ENCODE results near the gene SLC5A9. TPM values are rescaled to one million over a fixed set of nuclear protein-coding genes. Genes with fewer than 3 reads are reported as not detected.

The SLC5A9 gene
- total RNA-seq, 1 experiment from 2014 or later, result not detected

DNA sequence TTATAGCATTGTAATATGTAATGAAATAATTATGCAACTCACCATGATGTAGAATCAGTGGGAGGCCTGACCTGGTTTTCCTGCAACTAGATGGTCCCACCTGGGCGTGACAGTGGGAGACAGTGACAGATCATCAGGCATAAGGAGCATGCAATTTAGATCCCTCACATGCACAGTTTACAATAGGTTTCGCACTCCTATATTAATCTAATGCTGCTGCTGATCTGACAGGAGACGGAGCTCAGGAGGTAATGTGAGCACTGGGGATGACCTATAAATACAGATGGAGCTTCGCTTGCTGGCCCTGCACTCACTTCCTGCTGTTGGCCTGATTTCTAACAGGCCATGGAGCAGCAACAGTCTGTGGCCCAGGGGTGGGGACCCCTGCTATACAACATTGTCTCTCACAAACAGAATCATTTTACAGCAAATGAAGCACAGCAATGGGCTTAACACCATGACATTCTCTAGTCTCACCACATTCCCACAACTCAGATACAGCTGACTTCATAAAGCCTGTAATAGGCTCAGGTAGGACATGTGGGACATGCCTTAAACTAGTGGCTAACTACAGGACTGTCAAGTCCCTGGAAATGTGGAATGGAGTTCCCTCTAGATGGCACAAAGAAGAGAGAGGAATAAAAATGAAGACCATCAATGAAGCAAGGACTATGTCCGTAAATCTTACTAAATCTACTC, 40.7 kb upstream of the SLC5A9 start:
- H3K36me3 ChIP-seq (ENCODE audit: control insufficient read depth in 1 of 2, insufficient read depth in 2 of 2, low read length in 2 of 2), result no peaks in the 10 kb centered on the region
- TF ChIP-seq CBX3 (IDR thresholded peaks at IDR 0.05; ENCODE audit: low read depth) (no peak), ZFX (IDR thresholded peaks at IDR 0.05) (no peak), ZNF274 (IDR thresholded peaks at IDR 0.05; ENCODE audit: low read depth, low read length) (no peak), FOSL1 (IDR thresholded peaks at IDR 0.05; ENCODE audit: low read depth) (no peak), SRF (IDR thresholded peaks at IDR 0.05; ENCODE audit: low read depth) (no peak), EZH2phosphoT487 (IDR thresholded peaks at IDR 0.05; ENCODE audit: borderline replicate concordance) (no peak), JUND (IDR thresholded peaks at IDR 0.05) (no peak), TCF7L2 (IDR thresholded peaks at IDR 0.05; ENCODE audit: borderline replicate concordance, extremely low read depth, insufficient read depth, insufficient read length) (no peak), ELF1 (IDR thresholded peaks at IDR 0.05; ENCODE audit: borderline replicate concordance, low read depth) (no peak), POLR2AphosphoS5 (IDR thresholded peaks at IDR 0.05; ENCODE audit: low read depth, low read length) (no peak)
- TF ChIP-seq, protein P1, sequence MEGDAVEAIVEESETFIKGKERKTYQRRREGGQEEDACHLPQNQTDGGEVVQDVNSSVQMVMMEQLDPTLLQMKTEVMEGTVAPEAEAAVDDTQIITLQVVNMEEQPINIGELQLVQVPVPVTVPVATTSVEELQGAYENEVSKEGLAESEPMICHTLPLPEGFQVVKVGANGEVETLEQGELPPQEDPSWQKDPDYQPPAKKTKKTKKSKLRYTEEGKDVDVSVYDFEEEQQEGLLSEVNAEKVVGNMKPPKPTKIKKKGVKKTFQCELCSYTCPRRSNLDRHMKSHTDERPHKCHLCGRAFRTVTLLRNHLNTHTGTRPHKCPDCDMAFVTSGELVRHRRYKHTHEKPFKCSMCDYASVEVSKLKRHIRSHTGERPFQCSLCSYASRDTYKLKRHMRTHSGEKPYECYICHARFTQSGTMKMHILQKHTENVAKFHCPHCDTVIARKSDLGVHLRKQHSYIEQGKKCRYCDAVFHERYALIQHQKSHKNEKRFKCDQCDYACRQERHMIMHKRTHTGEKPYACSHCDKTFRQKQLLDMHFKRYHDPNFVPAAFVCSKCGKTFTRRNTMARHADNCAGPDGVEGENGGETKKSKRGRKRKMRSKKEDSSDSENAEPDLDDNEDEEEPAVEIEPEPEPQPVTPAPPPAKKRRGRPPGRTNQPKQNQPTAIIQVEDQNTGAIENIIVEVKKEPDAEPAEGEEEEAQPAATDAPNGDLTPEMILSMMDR (IDR thresholded peaks at IDR 0.05 in 2 of 3, conservative IDR thresholded peaks at IDR 0.05 in 1 of 3; ENCODE audit: borderline replicate concordance in 1 of 3, insufficient read depth in 1 of 3, low read depth in 2 of 3, low read length in 2 of 3), result no peak
- TF ChIP-seq, protein P2, sequence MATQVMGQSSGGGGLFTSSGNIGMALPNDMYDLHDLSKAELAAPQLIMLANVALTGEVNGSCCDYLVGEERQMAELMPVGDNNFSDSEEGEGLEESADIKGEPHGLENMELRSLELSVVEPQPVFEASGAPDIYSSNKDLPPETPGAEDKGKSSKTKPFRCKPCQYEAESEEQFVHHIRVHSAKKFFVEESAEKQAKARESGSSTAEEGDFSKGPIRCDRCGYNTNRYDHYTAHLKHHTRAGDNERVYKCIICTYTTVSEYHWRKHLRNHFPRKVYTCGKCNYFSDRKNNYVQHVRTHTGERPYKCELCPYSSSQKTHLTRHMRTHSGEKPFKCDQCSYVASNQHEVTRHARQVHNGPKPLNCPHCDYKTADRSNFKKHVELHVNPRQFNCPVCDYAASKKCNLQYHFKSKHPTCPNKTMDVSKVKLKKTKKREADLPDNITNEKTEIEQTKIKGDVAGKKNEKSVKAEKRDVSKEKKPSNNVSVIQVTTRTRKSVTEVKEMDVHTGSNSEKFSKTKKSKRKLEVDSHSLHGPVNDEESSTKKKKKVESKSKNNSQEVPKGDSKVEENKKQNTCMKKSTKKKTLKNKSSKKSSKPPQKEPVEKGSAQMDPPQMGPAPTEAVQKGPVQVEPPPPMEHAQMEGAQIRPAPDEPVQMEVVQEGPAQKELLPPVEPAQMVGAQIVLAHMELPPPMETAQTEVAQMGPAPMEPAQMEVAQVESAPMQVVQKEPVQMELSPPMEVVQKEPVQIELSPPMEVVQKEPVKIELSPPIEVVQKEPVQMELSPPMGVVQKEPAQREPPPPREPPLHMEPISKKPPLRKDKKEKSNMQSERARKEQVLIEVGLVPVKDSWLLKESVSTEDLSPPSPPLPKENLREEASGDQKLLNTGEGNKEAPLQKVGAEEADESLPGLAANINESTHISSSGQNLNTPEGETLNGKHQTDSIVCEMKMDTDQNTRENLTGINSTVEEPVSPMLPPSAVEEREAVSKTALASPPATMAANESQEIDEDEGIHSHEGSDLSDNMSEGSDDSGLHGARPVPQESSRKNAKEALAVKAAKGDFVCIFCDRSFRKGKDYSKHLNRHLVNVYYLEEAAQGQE (IDR thresholded peaks at IDR 0.05; ENCODE audit: low read depth), result no peak
- TF ChIP-seq, protein P3, sequence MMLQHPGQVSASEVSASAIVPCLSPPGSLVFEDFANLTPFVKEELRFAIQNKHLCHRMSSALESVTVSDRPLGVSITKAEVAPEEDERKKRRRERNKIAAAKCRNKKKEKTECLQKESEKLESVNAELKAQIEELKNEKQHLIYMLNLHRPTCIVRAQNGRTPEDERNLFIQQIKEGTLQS (IDR thresholded peaks at IDR 0.05), result no peak

More for the DNA sequence above, 40.7 kb upstream of the SLC5A9 start:
- intact Hi-C loops (cut with micrococcal nuclease), result no loop called here
- Histone ChIP-seq H3K27ac (ENCODE audit: low read depth, low read length) (no peak overlapping the region), H3K4me3 (replicated peaks in 1 of 2; ENCODE audit: low read depth in 1 of 2, low read length in 2 of 2) (no peak overlapping the region), H3K9ac (ENCODE audit: low read length) (no peak overlapping the region), H3K4me1 (ENCODE audit: control insufficient read depth in 1 of 2, insufficient read depth in 2 of 2, low read length in 2 of 2) (no peaks in the 10 kb centered on the region), H3K9me2 (ENCODE audit: insufficient read depth) (no peaks in the 10 kb centered on the region), H4K20me1 (ENCODE audit: insufficient read depth) (no peaks in the 10 kb centered on the region), H3K27me3 (ENCODE audit: insufficient read depth, low read length) (peaks cover 17% of the 10 kb centered on the region), H3K9me3 (ENCODE audit: control insufficient read depth in 1 of 2, insufficient read depth in 1 of 2, low read depth in 1 of 2, low read length in 2 of 2) (0 out of 4 replicates have a peak, but pooled peaks cover 0 to under 1% of the 10 kb centered on the region in 2 experiments), H3K4me2 (ENCODE audit: low read length) (no peak overlapping the region), H3K79me2 (ENCODE audit: insufficient read depth, low read length) (no peaks in the 10 kb centered on the region), H2AFZ (ENCODE audit: low read depth, low read length, poor library complexity, severe bottlenecking) (no peak overlapping the region)
- no TSS peak for BruUV-seq (replicated peaks)
- CTCF ChIA-PET, result no interaction called here
- ATAC-seq (no peak), DNase-seq (ENCODE audit: low read depth, low spot score) (no peak)
- RAD21 ChIA-PET (ENCODE audit: low non-redundant PET in 1 of 2, low total read pairs in 2 of 2, uncharacterized antibody in 2 of 2, unreplicated experiment in 2 of 2), result no interaction called here
- POLR2A ChIA-PET, result no interaction called here

Measured in HCT116 (cell line).